ENCODE results near the gene ADTRP.

ADTRP gene

DNA sequence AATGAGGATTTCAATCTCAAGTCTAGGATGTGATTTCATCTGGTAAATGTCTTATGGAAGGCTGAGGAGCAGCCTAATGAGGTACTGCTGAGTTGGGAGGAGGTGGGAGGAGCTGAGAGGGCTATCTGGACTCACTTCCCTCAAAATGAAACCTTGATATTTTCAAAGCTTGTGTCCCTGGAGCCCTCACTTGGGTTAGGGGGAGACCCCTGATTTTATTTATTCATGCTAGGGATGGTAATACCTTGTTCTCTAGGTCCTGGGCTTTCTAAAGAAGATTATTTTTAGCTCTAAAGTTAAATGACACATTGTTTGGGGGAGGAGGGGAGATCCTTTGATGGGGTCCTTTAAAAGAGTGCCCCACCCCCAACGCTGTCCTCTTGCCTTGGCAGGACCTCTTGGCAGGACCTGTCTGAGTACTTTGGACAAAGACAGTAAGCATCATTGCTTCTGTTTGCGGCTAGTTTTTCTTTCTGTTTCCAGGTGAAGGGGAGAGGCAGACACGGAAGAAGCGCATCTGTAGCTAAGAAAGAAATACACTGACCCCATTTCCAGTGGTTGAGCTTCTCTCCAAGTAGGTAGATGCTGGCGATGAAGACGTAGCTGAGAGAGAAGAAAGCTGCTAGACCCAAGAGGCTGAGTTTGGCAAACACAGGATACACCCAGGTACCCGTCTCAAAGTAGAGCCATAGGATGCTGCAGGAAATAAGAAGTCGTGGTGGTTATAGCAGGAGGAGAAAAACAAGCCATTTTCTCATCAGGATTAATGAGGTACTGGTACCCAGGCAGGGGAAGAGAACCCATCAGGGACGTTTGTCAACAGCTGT lies 55.6 kb downstream of the ADTRP start:
- DNase-seq (ENCODE audit: low spot score) = no peak

DNA sequence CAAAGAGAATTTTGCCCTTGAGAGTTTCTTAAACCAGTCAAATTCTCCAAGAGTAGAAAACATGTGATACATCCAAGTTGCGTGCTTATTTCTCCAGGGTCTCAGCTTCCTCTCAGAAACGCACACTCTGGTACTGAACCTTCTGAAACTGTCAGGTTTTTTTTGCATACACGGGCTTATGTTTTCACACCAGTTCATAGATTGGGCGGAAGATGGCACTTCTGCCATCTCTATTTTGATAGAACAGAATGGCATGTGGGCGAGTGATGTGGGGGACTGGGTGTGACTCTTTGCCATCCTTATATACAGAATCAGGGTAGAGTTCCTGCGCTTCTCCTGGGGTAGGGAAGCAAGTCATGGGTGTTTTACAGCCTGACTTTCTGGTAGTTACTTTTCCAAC lies 56.4 kb downstream of the ADTRP start:
- DNase-seq (ENCODE audit: low spot score) = no peak

DNA sequence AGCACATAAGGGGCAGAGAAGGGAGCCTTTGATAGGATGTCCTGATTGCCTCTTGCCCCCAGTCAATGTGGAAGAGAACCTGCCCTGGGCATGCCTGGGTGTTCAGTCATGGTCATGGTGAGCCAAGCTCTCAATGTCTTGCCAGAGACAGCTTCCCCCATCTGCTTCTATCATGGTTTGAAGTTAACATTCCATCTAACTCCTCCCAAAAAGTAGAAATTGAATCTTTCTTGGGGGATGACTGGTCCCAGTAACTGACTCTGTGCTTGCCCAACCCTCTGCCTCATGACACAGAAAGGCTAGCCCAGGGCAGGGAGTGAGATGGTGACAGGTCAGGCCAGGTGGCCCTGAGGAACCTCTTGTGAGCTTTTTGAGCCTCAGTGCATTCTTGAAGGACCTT lies 60.1 kb downstream of the ADTRP start:
- no peak for DNase-seq (ENCODE audit: low spot score)

DNA sequence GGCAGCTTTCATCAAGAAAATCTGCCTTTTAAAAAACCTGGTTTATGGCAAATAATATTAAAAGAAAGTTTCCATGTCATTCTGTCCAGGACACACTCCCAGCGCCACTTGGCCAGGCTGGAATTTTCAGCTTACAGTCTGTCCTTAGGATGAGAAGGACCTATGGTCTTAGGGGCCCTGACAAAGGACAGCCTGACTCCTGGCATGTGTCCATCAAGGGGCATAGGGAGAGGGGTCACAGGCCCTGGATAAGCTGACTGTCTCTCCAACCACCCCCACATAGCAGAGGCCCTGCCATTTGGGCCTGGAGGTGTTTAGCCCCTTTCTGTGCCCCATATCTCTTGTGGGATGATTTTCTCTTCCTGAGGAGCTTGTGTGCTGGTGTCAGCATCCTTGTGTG lies 60.6 kb downstream of the ADTRP start:
- DNase-seq (ENCODE audit: low spot score) = no peak

DNA sequence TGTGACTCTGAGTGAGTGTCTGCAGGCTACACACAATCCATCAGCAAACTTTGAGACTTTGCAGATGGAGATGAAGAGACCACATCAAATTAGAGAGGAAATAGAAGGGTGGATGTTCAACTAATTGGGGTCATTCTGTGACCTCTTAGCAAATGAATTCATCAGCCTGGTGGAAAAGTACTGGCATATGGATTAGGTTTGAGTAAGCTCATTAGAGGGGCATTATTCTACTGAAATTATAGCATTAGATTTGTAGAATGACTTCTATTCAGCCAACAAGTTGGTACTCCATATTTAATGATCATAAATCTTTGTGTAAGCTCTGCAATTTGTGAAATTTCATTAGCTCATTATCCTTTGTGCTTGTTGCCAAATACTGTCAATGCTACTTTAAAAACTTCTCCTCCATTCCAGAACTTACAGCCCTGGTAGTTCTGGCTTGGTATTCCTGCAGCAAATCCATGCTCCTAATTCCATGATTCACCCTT lies 63.8 kb downstream of the ADTRP start:
- no peak for DNase-seq (ENCODE audit: low spot score)

DNA sequence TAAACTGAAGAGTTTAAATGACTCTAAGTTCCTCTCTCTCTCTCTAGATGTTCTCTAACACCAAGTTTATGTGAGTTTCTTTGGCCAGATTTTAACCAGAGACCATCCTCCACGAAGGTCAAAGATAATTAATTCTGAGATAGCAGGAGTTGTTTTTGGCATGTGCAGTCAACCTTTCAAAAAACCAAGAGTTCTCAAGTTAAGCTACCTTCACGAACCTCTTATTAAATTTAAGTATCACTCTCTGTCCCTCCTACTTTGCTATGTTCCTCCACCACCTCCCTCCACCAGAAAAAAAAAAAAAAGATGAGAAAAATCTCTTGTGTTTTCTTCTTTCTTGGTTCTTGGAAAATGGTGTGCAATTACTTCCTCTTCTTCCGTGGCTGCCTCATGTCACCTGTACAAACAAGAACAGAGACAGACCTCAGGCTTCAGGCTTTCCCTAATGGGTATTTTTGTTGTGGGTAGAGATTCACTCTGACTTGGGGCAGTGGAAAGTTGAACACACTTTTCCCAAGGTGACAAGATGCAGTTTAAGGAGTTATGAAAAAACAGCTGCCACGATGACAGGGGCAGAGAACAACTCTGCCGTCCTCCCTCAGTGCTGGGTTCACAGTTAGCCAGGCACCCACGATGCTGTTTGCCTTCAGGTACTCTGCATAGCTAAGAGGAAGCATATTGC lies 64.3 kb downstream of the ADTRP start:
- no peak for DNase-seq (ENCODE audit: low spot score)

DNA sequence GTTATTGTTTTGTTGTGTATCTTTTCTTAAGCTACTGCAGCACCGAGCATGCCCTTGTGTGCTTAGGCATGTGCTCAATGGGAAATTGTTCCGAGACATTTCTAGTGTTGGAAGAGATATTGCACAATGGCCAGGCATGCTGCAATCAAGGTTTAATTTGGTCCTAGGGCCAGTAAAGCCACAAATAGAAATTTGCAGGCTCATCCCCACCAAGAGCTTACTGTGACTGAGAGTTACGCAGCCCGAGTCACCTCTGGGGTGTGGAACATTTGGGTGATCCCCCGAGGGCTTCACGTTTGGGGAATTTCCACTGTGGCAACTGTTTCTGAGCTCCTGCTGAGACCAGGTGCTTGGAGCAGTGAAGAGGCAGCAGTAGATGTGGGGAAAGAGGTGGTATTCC lies 65.8 kb downstream of the ADTRP start:
- DNase-seq (ENCODE audit: low spot score) = no peak

DNA sequence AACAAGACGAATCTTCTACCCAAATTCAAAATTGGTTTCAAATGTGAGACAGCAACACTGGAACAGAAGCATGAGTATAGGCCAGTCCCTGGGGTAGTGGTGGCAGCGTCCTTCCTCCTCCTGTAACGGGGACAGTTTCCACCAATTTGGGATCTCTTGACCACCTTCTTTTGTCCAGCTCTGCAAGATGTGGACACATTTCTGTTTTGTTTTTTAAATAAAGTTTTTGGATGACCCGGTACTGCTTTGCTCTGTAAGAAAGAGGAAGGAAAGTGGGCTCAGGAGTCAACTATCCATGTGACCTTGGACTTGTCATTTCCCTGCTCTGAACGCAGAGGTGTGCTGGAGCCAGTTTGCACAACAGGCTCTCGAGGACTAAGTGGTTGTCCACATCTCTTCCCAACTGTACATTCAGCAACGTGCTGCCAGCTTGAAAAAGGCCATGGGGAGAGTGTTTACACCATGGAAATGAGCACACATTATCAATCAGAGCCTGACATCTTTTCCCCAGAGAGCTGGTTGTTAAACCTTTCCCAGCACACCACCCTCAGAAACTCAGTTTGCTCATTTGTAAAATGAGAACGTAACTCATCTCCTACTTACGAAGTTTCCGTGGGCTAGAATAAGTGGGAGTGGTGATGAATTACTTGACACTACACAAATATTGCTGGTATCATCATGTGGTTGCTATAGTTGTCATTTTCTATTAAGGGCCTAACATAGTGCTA lies 66.5 kb downstream of the ADTRP start:
- DNase-seq (ENCODE audit: low spot score) = no peak

DNA sequence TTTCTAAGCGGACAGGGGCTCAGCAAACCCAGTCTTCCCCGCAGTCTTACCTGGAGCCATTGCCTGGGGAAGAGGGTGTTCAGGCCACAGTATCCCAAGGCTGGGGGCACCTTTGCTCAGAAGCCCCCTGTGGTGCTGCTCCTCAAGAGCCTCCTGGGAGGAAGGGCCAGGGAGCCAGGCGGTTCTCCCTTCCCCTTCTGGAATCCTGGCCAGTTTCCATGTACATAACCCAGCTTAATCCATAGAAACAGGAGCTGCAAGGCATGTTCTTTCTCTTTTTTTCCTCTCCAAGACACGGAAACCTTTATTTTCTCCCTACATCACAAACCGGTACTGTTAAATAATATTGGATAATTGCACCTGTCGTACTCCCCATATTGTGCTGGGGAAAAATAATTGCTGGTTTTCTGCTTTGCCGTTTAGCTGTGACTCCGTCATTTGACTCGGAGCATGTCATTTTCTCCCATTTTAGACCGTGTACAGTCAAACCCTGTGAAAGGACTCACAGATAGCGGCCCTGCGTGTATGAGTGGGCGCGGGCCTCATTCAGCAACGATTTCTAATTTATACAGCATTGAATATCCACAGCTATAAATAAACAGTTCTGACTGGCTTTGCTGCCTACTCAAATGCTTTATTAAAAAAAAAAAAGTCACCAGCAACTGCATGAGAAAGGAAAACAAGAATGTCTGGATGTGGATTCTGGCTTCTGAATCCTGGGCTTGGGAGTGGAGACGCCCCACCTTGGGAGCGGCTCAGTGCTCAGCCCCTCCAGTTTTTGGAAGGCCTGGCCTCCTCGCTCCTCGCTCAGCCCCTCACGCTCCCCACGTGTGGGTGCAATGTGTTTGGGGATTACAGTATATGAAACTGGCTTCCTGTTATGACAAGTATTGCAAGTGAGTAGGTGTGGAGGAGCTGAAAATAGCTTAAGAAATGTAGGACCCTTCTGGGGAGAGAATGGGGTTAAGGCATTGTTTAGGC lies 67.3 kb downstream of the ADTRP start:
- DNase-seq (ENCODE audit: low spot score) = no peak

DNA sequence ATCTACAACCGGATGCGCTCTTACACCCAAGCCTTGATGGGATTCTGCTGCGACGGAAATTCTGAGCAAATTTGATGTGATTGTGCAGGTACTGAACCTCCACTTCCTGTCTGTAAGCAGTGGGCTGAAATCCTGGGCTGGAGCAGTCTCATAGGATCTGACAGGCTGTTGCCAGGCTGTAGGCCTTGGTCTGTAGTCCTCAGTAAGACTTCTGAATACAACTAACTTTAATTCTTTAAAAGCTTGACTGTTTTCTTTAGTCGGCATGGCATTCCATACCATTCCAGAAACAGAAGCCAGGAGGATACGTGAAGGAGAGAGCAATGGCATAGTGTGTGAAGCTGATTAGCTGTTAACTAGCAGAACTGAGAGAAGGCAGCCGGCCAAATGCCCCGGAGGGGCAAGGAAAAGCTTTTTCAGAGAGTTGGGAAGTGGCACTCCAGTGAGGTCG lies 68.3 kb downstream of the ADTRP start:
- DNase-seq (ENCODE audit: low spot score) = no peak

DNA sequence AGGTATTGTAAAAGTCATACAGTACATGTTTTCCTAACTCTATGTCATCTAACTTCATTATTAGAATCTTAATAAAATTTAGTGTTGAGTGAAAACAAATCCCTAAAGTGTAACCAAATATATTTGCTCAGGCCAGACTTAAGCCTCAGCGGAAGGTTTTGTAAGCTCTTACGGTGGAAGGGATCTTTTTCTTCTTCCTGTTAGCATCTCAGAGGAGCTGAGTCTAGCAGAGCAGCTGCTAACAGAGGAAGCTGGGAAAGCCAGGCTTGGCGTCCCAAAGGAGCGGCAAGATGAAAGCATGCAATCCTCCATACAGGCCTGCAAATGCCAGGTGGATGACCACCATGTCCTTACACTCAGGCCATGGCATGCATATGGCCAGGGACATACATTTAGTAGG lies 72.4 kb downstream of the ADTRP start:
- no peak for DNase-seq (ENCODE audit: low spot score)

DNA sequence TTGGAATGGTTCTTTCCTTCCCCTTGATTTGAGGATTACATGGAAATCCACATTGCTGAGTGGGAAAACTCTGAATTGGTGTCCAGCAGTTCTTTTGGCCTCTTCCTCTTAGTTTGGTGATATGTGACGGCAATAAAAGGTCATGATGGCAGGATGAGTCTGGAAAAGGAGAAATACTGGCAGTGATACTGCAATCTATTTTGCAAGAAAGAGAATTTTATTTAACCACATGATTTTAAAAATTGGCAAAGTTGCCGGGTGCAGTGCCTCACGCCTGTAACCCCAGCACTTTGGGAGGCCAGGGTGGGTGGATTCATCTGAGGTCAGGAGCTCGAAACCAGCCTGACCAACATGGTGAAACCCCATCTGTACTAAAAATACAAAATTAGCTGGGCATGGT lies 73.1 kb downstream of the ADTRP start:
- no peak for DNase-seq (ENCODE audit: low spot score)

DNA sequence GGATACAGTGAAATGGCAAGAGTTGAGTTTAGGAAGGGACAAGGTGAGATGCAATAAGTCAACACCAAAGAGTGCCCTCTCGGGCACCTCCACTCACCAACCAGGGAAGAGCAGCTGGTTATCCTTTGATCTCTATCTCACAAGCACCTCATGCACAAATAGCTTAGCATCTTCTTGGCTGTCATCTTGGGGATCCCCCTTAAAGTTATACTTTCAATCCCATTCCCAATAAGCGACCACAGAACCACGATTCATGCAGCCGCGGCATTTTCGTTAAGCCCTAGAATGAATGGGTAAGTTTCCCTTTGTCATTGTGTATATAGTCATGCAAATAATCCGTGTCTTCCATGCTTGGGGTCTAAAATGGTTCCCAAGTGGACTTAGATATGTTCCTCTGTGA lies 73.5 kb downstream of the ADTRP start:
- DNase-seq (ENCODE audit: low spot score) = no peak

DNA sequence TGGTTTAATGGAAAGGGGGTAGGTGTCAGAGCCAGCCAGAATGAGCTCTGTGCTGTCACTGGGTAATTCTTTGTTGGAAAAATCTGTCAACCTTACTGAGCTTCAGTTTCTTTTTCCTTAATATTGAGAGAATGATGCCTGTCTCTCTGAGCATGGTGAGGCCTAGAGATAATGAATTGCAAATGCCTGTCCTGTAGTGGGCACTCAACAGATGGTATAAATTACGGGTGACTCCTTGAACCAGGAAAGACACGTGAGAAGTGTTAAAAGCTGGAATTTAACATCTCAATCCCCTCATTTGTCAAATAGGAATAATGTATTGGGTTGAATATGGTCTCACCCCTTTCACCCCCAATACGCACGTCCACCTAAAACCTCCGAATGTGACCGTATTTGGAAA lies 74.9 kb downstream of the ADTRP start:
- no peak for DNase-seq (ENCODE audit: low spot score)

DNA sequence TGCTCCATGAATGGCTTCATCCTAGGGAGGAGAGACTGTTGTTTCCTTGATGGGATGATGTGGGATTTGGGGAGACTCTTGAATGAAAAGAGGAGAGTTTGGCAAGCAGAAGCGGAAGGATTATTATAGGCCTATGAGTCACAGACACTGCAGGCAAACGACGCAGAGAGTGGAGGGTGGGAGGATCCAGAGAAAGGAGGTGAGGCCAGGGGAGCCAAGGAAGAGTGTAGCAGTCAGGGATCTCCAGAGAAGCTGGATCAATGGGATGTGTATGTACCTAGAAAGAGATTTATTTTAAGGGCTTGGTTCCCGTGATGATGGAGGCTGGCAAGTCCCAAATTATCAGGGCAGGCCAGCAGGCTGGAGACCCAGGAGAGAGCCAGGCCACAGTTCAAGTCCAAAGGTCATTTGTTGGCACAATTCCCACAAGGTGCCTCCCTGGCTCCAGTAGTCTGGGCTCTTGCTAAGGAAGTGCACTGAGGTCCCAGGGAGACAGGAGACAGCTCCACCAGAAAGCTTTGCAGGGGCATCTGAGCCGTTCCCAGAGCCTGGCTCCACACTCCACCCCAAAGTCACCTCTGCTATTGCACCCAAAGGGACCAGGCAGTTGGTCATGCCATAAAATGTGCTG lies 76.0 kb downstream of the ADTRP start:
- DNase-seq (ENCODE audit: low spot score) = no peak

DNA sequence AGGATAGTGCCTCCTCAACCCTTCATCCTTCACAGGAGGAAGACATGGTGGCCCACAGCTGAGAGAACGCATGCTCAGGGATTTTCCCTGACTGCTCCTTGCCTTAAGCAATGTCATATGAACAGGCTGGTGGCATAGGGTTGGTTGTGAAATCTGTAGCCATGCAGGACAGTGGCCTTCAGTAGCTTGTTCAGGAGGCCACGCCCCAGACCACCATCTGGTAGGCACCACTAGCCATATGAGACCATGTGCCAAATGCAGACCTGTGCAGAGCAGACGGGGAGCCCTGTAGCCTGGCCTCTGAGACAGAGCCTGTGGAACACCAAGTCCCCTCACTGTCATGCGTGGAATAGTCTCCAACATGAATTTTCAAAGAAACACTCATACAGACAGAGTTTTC lies 76.5 kb downstream of the ADTRP start:
- DNase-seq (ENCODE audit: low spot score) = no peak

DNA sequence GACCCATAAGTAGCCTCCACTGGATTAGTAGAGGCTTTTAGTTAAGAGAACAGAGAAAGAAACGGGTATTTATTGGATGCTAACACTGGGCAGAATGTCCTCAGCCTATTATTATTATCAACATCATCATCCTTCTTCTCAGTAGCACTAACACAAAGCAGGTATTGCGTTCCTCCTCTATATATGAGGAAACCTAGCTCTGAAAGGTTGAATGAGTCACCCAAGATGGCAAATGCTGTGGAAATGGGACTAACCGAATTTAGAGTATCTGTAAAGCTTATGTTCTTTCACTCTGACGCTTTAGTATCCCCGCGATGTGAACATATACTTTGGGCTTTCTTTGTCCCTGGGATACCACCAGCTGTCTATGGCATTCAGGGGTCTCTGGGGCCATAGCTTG lies 77.0 kb downstream of the ADTRP start:
- DNase-seq (ENCODE audit: low spot score) = no peak

DNA sequence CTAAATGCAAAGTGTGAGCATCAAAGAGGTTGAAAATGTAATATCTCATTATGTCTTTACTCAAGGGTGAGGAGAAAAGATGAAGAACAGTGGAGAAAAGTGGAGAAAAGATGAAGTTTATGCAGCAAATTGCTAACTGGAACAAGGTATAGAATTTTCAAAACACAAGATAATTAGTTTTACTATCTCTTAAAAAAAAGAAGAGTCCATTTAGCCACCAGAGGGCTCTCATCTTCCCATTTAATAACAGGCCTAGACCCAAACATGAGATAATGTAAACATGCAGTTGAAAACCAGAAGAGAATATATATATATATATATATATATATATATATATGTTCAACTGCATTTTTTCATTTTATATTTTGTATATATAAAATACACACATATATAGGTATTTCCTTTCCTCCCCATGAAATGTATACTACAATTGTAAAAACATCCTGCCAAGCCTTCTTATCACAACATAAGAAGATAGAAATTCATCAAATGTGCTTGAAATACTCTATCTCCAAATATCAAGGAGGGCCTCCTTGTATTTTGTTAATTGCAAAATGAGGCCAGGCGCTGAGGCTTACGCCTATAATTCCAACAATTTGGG lies 78.4 kb downstream of the ADTRP start:
- DNase-seq (ENCODE audit: low spot score) = no peak

DNA sequence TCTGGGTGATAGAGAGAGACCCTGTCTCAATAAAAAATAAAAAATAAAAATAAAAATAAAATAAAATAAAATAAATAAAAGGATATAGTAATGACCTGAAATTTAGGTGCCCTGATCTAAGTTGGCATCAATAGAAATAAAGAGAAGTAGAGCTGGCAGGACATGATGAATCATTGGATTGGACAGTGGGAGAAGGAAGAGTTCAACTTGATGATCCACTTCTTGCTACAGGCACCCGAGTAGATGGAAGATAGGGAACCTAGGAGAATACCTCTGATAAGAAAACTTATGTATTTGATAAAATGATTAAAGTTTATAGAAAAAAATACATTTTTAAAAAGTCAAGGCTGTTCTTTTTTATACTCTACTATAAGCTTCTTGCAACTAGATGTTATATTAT lies 79.0 kb downstream of the ADTRP start:
- DNase-seq (ENCODE audit: low spot score) = no peak

DNA sequence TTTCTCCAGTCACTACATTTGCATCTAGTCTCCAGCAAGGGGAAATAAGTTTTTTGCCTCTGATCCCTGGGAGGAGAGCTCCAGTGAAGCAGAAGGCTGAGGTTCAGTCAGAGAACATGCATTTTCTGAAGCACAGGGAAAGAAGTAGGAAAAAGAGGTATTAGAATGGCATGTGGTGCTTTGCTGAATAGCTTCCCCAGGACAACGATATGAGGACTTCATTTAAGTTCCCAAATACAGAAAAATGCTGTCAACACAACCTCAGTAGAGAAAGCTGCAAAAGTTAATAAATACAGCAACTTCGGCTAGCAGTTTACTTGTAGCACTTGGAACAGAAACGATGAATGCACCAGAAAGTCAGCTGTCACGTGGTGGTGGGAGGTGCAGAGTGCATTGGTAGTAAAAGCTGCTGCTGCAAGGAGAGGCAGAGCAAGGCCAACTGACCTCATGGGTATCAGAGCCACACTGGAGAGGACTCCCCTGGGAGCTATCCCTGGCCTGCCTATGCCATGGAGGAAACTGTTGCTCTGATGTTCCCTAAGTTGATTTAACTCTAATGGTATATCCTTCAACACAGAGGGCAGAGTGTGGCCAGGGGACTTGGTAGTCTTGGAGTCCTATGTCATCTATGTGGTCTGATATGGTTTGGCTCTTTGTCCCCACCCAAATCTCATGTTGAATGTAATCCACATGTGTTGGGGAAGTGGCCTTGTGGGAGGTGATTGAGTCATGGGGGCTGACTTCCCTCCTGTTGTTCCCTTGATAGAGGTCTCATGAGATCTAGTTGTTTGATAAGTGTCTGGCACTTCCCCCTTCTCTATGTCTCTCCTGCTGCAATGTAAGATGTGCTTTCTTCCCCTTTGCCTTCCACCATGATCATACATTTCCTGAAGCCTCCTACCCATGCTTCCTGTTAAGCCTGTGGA lies 85.9 kb downstream of the ADTRP start:
- DNase-seq (ENCODE audit: low spot score) = no peak

Measured in germinal center (tissue), 1 donor.